ENCODE data around the gene COLEC11.
"Not testable (repeated sequence)": the region's sequence is repeated elsewhere in the genome, so short reads cannot be mapped to it uniquely, and the experiment has no call there.

COLEC11 gene

GRCh38 chr2:3652896-3653625, 58.1 kb downstream of the COLEC11 start:
- no peak for DNase-seq (ENCODE audit: low read depth in 2 of 2)

- DNase-seq (ENCODE audit: low read depth in 2 of 2) = no peak
Measured at GRCh38 chr2:3654011-3654410, 59.1 kb downstream of the COLEC11 start.

GRCh38 chr2:3654531-3655225, 59.8 kb downstream of the COLEC11 start:
- no peak for DNase-seq (ENCODE audit: low read depth in 2 of 2)

- DNase-seq (ENCODE audit: low read depth in 2 of 2) = no peak
Measured at GRCh38 chr2:3655871-3656761, 61.2 kb downstream of the COLEC11 start.

- no peak for DNase-seq (ENCODE audit: low read depth in 2 of 2)
Measured at GRCh38 chr2:3656762-3657721, 62.1 kb downstream of the COLEC11 start.

GRCh38 chr2:3657881-3658280, 63.0 kb downstream of the COLEC11 start, which contains the start of gene ALLC:
Gene ALLC (plus strand): TSS chr2:3658200. CDS start chr2:3671158, 12,958 bp downstream.
- DNase-seq (ENCODE audit: low read depth in 2 of 2) = no peak

- no peak for DNase-seq (ENCODE audit: low read depth in 2 of 2)
Measured at GRCh38 chr2:3659447-3660432, 64.8 kb downstream of the COLEC11 start.

- DNase-seq (ENCODE audit: low read depth in 2 of 2) = not testable (repeated sequence)
Measured at GRCh38 chr2:3660640-3661039, 65.7 kb downstream of the COLEC11 start.

GRCh38 chr2:3661149-3661660, 66.3 kb downstream of the COLEC11 start:
- DNase-seq (ENCODE audit: low read depth in 2 of 2) = no peak

GRCh38 chr2:3662239-3662638, 67.3 kb downstream of the COLEC11 start:
- no peak for DNase-seq (ENCODE audit: low read depth in 2 of 2)

GRCh38 chr2:3664118-3664517, 69.2 kb downstream of the COLEC11 start:
- no peak for DNase-seq (ENCODE audit: low read depth in 2 of 2)

GRCh38 chr2:3664925-3665324, 70.0 kb downstream of the COLEC11 start:
- DNase-seq (ENCODE audit: low read depth in 2 of 2) = no peak

- no peak for DNase-seq (ENCODE audit: low read depth in 2 of 2)
Measured at GRCh38 chr2:3665886-3666612, 71.1 kb downstream of the COLEC11 start.

- no peak for DNase-seq (ENCODE audit: low read depth in 2 of 2)
Measured at GRCh38 chr2:3666613-3666975, 71.7 kb downstream of the COLEC11 start.

GRCh38 chr2:3667151-3667631, 72.3 kb downstream of the COLEC11 start:
- DNase-seq (ENCODE audit: low read depth in 2 of 2) = no peak

GRCh38 chr2:3669656-3670055, 74.7 kb downstream of the COLEC11 start:
- no peak for DNase-seq (ENCODE audit: low read depth in 2 of 2)

- no peak for DNase-seq (ENCODE audit: low read depth in 2 of 2)
Measured at GRCh38 chr2:3670376-3670775, 75.5 kb downstream of the COLEC11 start.

GRCh38 chr2:3670941-3671340, 76.0 kb downstream of the COLEC11 start:
- DNase-seq (ENCODE audit: low read depth in 2 of 2) = no peak

Measured in fibroblast of skin of left biceps (primary cell).